DOHH2 (cell line): ENCODE results near the gene TMEM53.
A peak's percentile ranks its signal among the peaks of the same experiment; 100 is the strongest.

ENCODE experiments used
- EZH2phosphoT487 ChIP-seq: fragments of 200-600 bp; sonication (generic); IDR thresholded peaks from 2 replicates; pipeline ENCODE4 v1.6.1; 2017; ENCODE audit warnings: borderline replicate concordance, mild to moderate bottlenecking, antibody characterized with exemption, low read length, moderate library complexity, mixed read lengths
- TF ChIP-seq, protein P1 (sequence below): fragments of 200-600 bp; sonication (generic); IDR thresholded peaks from one replicate; pipeline ENCODE4 v1.5.1; 2014; ENCODE audit warnings: antibody characterized with exemption, mild to moderate bottlenecking, low read depth, low read length; ENCODE audit not compliant: poor library complexity, severe bottlenecking

DNA sequence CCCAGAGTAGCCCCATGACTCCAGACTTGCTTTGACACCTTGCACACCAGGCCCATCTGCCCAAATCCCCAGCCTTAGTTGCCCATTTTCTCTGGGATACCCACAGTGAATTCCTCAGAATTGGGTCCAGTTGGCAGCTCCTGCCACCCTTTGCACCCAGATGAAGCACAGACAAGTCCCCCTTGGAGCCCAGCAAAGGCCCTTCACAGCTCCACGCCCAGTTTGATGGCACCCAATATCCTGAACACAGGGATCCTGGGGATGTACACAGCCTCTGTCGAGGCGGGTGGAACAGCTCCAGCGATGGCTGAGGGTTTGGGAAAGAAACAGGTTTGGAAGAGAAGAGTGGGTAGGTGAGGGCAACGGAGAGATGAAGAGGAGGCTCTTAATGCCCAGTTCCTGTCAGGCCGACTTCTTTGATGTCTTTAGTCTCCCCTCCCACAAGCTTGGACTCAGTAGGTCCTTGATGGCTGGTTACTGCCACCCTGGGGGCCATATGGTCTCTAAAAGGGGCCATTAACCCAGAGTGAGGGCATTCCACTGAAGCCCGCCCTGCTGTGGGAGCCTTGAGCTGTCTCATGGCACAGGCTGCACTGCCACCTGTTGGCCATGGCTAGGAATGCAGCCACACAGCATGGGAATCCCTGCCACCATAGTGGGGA, 21.7 kb downstream of the TMEM53 start:
- no peak for TF ChIP-seq EZH2phosphoT487
- TF ChIP-seq, protein P1, sequence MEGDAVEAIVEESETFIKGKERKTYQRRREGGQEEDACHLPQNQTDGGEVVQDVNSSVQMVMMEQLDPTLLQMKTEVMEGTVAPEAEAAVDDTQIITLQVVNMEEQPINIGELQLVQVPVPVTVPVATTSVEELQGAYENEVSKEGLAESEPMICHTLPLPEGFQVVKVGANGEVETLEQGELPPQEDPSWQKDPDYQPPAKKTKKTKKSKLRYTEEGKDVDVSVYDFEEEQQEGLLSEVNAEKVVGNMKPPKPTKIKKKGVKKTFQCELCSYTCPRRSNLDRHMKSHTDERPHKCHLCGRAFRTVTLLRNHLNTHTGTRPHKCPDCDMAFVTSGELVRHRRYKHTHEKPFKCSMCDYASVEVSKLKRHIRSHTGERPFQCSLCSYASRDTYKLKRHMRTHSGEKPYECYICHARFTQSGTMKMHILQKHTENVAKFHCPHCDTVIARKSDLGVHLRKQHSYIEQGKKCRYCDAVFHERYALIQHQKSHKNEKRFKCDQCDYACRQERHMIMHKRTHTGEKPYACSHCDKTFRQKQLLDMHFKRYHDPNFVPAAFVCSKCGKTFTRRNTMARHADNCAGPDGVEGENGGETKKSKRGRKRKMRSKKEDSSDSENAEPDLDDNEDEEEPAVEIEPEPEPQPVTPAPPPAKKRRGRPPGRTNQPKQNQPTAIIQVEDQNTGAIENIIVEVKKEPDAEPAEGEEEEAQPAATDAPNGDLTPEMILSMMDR: peak; percentile 95
